AG10803 (cell line): ENCODE measurements around the gene HSF4.

Experiments
- DNase-seq: peaks from one replicate; pipeline ENCODE4 v3.0.0; 2010; ENCODE audit warnings: low read depth
- H3K4me3 ChIP-seq: 2 replicates; pipeline ENCODE4 v1.5.1; 2011; ENCODE audit warnings: mild to moderate bottlenecking, low read length, control low read depth
- CTCF ChIP-seq: conservative IDR thresholded peaks from 2 replicates; pipeline ENCODE4 v1.5.1; 2011; ENCODE audit warnings: mild to moderate bottlenecking, low read length, control low read depth, inconsistent platforms

Gene HSF4

GRCh38 chr16:67145746-67146145 lies 18.8 kb upstream of the HSF4 start:
- no peak overlapping the region for H3K4me3 ChIP-seq
- DNase-seq, result no peak
- no peak for TF ChIP-seq CTCF

- 0 out of 2 replicates have a peak, but pooled peaks have one; percentile 4 for TF ChIP-seq CTCF
- no peak for DNase-seq
- no peak overlapping the region for H3K4me3 ChIP-seq
Measured at GRCh38 chr16:67146523-67147357, 17.8 kb upstream of the HSF4 start.

GRCh38 chr16:67147437-67148140 lies 17.0 kb upstream of the HSF4 start:
- no peak for TF ChIP-seq CTCF
- no peak for DNase-seq
- H3K4me3 ChIP-seq, result no peak overlapping the region

GRCh38 chr16:67148221-67148620 lies 16.3 kb upstream of the HSF4 start:
- no peak for TF ChIP-seq CTCF

GRCh38 chr16:67148656-67149275 lies 15.8 kb upstream of the HSF4 start:
- H3K4me3 ChIP-seq, result no peak overlapping the region
- no peak for DNase-seq
- TF ChIP-seq CTCF, result no peak

More at GRCh38 chr16:67148221-67148620, 16.3 kb upstream of the HSF4 start:
- no peak overlapping the region for H3K4me3 ChIP-seq
- no peak for DNase-seq

- no peak for DNase-seq
- no peak for TF ChIP-seq CTCF
- no peak overlapping the region for H3K4me3 ChIP-seq
Measured at GRCh38 chr16:67149276-67150046, 15.1 kb upstream of the HSF4 start.
